GM21447 (cell line): Measurements from ENCODE around the gene TNFRSF13B.
"Not testable (repeated sequence)": the region's sequence is repeated elsewhere in the genome, so short reads cannot be mapped to it uniquely, and the experiment has no call there.

Experiments used
- ATAC-seq: cut with Tn5 transposase; IDR thresholded peaks from one replicate; pipeline ENCODE4 v1.9.1; 2021; ENCODE audit not compliant: unreplicated experiment

Gene TNFRSF13B

GRCh38 chr17:16962804-16963203 is 9.1 kb downstream of the TNFRSF13B start:
- no peak for ATAC-seq

- ATAC-seq, result no peak
Observed at GRCh38 chr17:16961792-16962191, 10.1 kb downstream of the TNFRSF13B start.

- ATAC-seq, result not testable (repeated sequence)
Observed at GRCh38 chr17:16961022-16961421, 10.9 kb downstream of the TNFRSF13B start.

- not testable (repeated sequence) for ATAC-seq
Observed at GRCh38 chr17:16955011-16955410, 16.9 kb downstream of the TNFRSF13B start.

GRCh38 chr17:16954521-16954920 is 17.4 kb downstream of the TNFRSF13B start:
- no peak for ATAC-seq

GRCh38 chr17:16953841-16954240 is 18.1 kb downstream of the TNFRSF13B start:
- ATAC-seq, result no peak

GRCh38 chr17:16953347-16953746 is 18.6 kb downstream of the TNFRSF13B start:
- ATAC-seq, result no peak

GRCh38 chr17:16952401-16952800 is 19.5 kb downstream of the TNFRSF13B start:
- ATAC-seq, result no peak

GRCh38 chr17:16950488-16950887 is 21.4 kb downstream of the TNFRSF13B start:
- no peak for ATAC-seq

- no peak for ATAC-seq
Observed at GRCh38 chr17:16948587-16949376, 23.1 kb downstream of the TNFRSF13B start.

GRCh38 chr17:16947470-16947869 is 24.4 kb downstream of the TNFRSF13B start:
- no peak for ATAC-seq

GRCh38 chr17:16945663-16946218 is 26.2 kb downstream of the TNFRSF13B start:
- no peak for ATAC-seq

- ATAC-seq, result no peak
Observed at GRCh38 chr17:16945136-16945482, 26.8 kb downstream of the TNFRSF13B start.

GRCh38 chr17:16944334-16945135 is 27.4 kb downstream of the TNFRSF13B start:
- no peak for ATAC-seq

GRCh38 chr17:16943541-16944333 is 28.2 kb downstream of the TNFRSF13B start:
- ATAC-seq, result no peak

GRCh38 chr17:16943032-16943352 is 28.9 kb downstream of the TNFRSF13B start:
- ATAC-seq, result no peak

- ATAC-seq, result no peak
Observed at GRCh38 chr17:16942141-16943031, 29.5 kb downstream of the TNFRSF13B start.

GRCh38 chr17:16941072-16942036 is 30.6 kb downstream of the TNFRSF13B start:
- ATAC-seq, result no peak
